GM18508 (cell line): ENCODE results near the gene UNC5B.
"Not testable (repeated sequence)": the region's sequence is repeated elsewhere in the genome, so short reads cannot be mapped to it uniquely, and the experiment has no call there.

Experiments used
- ATAC-seq: cut with Tn5 transposase; IDR thresholded peaks from one replicate; pipeline ENCODE4 v1.9.1; 2021; ENCODE audit warnings: moderate number of reproducible peaks; ENCODE audit not compliant: insufficient read depth, unreplicated experiment

UNC5B gene

DNA sequence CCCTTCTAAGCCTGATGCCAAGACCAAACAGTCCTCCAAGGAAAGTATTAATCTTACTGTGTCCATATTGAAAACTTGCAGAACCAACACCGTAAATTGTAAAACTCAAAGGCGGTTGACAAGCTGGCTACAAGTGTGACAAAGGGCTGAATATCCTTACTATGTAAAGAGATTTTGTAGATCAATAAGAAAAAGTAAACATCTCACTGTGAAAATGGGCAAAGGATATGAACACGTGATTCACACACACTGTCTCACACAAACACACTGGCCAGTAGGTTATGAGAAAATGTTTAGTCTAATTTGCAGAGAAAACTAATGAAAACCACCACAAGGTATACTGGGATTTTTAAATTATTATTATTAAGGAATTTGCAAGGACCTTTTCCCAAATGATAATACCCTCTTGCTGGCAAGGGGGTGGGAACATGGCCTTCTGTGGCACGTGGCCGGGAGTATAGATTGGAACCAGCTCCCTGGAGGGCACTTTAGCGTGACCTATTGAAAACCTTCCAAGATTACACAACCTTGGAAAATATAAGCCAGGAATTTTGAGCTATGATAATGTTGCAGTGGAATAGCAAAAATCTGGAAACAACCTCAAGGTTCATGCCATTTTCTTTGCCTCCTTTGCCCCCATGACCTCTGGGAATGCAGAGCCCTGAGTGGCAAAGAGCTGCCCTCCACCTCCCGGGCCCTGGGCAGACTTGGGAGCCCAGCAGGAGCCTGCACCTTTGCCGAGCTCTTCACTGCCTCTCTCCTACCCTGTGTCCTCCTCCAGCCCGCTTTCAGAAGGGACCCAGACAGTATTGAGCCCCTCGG lies 80.5 kb downstream of the UNC5B start:
- no peak for ATAC-seq

DNA sequence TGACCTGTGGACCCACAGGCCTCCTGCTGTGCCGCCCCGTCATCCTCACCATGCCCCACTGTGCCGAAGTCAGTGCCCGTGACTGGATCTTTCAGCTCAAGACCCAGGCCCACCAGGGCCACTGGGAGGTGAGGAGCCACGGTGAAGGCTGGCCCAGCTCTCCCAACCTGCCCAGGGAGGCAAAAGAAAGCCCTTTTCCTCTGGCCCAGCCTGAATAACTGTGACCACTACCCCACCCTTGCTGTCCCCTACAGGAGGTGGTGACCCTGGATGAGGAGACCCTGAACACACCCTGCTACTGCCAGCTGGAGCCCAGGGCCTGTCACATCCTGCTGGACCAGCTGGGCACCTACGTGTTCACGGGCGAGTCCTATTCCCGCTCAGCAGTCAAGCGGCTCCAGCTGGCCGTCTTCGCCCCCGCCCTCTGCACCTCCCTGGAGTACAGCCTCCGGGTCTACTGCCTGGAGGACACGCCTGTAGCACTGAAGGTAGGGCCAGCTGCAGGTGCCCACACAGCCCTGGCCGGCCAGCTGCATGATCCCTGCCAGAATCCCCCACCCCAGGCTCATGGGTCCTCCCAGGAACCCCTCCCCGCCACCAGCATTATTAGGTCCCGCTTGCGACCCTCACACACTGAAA lies 81.2 kb downstream of the UNC5B start:
- no peak for ATAC-seq

DNA sequence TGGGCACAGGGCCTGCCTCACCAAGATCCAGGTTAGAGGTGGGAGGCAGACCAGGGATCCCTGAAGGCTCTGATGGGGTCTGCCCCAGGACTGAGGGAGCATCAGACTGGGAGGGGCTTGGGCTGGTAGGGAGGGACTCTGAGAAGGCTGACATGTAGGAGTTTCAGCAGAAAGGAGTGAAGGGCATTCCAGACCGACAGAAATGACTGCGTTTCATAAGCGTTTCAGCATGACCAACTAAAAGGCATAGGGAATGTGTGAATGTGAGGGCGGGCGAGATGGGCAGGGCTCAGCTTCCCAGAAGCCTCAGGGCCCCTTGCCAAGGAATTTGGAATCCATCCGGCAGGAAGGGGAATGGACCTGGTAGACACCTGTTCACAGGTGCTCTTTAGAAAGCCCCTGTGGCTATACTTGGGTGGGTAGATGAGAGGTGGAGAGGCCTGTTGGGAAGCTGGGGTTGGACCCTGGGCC lies 81.8 kb downstream of the UNC5B start:
- ATAC-seq = no peak

DNA sequence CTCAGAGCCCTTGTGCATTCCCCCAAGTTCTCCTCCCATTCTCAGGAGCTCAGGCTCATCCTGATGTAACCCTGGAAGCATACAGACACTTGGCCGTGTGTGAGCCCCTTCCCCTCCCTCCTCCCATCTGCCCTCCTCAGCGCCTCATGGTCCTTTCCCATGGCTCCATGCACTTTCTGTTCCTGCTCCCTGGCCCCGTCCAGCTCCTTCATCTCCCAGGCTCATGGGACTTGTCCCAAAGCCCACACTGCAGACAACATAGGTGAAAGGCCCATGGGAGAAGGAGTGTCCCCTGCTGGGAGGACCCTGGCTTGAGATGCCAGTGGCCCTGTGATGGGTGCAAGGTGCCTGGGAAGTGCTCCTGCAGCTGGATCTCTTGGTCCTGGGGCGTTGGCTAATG lies 82.5 kb downstream of the UNC5B start:
- no peak for ATAC-seq

DNA sequence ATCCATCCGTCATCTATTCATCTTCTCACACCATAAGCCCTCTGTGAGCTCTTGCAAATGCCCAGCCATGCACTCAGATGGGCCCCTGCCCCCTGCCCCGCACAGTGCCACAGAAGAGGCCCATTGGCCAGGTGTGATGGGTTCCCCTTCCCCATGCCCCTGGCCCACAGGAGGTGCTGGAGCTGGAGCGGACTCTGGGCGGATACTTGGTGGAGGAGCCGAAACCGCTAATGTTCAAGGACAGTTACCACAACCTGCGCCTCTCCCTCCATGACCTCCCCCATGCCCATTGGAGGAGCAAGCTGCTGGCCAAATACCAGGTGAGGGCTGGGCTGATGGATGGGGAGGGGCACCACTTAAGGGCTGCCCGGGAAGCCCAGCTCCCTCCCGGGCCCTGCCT lies 83.3 kb downstream of the UNC5B start:
- ATAC-seq = no peak

DNA sequence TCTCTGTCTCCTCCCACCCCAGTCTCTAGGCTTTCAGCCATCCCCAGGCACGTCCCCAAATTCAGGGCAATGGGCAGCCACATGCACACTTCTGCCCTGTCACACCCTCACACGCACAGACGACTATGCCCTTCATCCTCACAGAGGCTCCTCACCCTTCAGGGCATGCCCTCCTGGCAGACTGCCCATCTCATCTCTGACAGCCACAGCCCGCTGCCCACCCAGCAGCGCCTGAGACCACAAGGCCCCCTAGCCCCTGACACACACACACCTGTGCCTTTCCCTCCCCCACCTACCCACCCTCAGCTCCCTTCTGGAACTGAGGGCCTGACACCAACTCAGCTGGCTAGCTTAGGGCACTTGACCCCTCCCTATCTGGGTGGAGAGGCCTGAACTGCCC lies 83.7 kb downstream of the UNC5B start:
- ATAC-seq = no peak

DNA sequence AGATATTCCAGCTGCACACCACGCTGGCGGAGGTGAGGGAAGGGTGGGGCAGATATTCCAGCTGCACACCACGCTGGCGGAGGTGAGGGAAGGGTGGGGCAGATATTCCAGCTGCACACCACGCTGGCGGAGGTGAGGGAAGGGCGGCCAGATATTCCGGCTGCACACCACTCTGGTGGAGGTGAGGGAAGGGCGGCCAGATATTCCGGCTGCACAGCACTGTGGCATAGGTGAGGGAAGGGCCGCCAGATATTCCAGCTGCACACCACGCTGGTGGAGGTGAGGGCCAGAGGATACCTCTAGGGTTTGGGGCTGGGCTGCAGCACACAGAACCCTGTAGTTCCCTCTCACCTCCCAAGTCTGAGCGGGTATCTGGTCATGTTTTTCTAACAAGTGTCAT lies 84.4 kb downstream of the UNC5B start:
- not testable (repeated sequence) for ATAC-seq

DNA sequence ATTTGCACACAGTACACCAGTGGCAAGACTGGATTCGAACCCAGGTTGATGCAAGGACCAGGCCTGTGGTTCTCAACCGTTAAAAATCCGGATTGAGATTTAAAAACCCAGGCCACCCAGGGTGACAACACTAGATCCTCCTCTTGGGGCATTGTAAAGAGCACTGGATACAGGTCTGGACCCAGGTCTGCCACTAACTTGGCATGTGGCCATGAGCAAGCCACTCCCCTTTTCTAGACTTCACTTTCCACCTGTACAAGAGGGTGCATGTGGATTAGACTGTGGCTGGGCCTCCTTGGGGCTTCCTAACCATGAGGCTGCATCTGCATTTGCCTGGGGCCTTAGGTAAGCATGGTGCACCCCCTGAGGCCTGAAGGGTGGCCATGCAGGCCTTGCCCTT lies 85.0 kb downstream of the UNC5B start:
- ATAC-seq = no peak

DNA sequence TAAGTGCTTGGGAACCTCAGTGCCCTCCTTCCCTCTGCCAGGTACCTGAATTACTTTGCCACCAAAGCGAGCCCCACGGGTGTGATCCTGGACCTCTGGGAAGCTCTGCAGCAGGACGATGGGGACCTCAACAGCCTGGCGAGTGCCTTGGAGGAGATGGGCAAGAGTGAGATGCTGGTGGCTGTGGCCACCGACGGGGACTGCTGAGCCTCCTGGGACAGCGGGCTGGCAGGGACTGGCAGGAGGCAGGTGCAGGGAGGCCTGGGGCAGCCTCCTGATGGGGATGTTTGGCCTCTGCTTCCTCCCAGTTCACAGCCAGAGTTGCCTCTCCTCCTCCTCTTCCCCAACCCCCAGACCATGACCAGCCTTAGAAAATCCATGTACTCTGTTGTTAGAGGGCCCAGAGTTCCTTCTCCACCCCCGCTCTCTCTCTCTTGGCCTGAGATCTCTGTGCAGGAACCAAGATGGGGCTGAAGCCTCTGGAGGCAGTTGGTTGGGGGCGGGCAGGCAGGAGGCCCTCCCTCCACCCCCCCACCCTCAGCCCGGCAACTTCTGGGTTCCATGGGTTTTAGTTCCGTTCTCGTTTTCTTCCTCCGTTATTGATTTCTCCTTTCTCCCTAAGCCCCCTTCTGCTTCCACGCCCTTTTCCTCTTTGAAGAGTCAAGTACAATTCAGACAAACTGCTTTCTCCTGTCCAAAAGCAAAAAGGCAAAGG lies 86.9 kb downstream of the UNC5B start:
- ATAC-seq = no peak

DNA sequence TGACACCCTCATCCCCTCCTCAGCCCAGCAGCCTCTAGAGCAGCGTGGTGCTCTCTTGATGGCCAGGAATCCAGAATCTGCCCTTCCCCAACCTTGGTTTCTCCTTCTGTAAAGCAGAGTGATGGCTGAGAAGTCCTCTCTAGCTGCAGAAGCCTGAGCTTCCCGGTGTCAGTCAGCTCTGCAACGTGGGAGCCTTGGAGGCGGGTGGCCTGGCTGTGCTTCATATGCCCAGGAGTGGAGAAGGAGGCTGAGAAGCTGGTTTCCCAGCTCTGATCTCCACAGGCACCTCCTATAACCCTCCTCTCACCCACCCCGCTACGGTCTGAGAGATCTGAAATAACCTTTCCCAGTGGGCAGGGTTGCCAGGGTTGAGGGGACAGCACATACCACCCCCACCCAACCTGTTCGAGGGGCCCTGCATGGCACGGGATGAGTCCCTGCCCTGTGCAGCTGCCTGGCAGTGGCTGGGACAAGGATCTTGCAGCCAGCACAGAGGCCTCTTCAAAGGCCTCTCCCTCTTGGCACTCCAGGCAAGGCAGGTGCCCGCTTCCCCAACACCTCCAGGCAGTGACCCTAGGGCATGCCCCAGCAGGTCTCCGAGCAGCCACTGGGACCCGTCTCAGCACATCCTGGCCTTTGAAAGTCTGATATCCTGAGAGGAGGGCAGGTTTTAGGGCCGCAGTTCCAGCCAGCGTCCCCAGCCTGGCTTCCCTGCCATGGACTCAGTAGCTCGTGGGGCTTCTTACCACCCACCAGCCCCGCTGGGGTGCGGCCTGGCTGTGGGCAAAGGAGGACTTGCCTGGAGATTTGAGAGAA lies 88.4 kb downstream of the UNC5B start:
- no peak for ATAC-seq

DNA sequence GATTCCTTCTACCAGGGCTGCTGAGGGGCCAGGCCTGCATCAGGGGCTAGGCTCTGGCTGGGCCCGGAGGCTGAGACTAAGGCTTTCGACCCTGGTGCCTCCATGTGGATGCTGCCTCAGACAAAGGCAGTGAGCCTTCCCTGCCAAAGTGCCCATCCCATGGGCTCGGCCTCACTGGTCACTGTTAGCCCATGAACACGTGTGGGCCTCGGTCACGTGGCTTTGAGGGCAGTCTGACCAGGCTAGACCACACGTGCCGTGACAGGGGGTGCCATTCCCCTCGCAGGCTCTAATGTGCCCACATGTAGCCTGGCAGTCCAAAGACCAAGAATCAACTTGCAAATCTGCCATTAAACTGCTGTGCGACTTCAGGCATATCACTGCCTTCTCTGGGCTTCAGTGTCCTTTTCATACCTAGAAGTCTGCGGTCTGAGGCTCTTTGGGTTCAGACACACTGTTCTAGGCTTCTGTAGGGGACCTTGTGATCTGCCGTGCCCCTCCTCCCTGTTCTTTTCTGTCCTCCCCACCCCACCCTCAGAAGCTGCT lies 89.1 kb downstream of the UNC5B start:
- no peak for ATAC-seq

DNA sequence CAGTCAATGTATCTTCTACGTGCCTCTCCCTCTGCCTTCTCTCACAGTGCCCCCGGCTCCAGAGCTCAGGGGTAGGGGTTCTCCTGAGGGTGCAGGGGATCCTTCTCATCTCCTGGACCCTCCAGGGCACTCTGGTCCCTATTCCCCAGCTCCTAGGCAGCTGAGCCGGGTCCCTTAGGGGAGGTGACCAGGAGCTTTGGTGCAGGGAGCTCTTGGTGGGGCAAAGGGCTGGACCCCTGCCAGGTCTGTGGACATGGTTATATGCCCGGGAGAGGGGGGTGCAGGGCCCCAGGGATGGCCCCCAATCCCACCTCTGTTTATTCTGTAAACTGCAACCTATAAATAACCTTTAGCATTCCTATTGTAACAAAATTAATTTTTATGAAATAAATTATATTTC lies 90.1 kb downstream of the UNC5B start:
- no peak for ATAC-seq

DNA sequence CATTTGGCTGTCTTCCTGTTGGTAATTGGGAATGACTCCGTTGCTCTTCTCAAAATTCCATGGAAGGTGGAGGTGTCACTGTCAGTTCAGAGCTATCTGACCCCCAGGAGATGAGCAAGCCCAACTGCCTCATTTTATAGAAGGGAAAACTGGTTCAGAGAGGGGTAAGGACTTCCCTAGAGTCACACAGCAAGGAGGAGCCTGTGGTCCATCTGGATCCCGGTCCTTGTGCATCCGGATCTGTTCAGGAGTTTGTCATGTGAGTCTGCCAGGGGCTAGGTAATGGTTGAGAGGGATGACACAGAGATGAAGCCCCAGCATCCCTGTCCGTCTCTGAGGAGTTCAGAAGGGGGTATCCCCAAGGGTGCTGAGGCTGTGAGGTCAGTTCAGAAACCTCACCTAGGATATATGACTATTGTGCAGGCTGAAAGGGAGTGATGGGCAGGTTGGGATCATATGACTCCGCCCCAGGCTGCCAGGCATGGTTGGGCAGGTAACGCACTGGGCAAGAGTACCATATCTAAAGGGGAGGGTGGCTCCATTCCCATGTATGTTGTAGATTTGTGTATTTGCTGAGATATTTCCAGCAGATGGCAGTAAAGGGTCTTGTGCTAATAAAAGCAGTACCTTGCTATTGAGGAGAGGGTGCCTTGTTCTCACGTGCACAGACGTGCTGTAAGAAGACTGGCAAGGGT lies 90.7 kb downstream of the UNC5B start:
- no peak for ATAC-seq

DNA sequence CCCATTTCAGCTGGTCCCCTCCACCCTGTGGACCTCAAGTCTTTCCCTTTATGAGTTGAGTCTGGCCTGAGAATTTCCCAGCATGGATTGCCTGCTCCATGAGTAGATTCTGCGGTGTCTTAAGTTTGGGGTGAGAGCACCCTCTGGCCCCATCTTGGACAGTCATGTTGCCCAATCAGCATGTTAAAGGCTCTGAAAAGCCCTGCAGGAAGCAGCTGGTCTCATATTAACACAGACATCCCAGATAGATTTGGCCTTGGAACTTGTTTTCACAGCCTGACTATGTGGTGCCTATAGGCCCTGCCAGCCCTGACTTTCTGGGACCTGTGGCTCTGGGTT lies 91.2 kb downstream of the UNC5B start:
- no peak for ATAC-seq

DNA sequence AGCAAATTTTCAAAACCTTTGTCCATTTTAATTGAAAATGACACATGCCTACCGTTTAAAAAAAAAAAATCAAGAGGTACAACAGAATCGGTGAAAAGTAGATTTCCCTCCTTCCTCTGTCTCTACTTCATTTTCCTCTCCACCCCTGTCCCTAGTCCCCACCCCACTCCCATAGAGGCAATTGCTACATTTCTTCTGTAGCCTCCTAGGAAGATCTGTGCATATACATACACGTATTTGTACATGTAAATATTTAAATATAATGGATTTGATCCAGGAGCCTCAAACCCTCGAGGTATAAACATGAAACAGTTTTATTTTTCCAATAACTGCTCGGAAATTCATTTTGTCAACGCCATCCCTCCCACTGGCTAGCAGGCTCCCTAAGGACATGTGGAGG lies 92.5 kb downstream of the UNC5B start:
- ATAC-seq = no peak

DNA sequence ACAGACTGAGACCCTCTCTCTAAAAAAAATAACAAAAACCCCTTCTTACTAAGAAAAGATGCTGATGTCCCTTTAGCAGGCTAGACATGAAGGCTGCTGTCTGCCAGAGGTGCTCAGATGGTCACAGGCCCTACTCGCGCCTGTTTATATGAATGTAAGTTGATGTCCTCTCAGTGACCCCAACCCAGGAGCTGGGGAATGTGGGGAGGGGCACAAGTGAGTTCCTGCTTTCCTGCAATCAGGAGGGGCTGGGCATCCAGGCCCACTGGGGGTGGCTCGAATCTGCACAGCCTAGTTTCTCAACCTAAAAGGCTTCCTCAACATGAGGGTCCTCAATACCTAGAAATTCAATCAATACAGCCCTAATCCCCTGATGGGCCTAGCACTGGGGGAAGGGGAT lies 94.6 kb downstream of the UNC5B start:
- ATAC-seq = no peak

DNA sequence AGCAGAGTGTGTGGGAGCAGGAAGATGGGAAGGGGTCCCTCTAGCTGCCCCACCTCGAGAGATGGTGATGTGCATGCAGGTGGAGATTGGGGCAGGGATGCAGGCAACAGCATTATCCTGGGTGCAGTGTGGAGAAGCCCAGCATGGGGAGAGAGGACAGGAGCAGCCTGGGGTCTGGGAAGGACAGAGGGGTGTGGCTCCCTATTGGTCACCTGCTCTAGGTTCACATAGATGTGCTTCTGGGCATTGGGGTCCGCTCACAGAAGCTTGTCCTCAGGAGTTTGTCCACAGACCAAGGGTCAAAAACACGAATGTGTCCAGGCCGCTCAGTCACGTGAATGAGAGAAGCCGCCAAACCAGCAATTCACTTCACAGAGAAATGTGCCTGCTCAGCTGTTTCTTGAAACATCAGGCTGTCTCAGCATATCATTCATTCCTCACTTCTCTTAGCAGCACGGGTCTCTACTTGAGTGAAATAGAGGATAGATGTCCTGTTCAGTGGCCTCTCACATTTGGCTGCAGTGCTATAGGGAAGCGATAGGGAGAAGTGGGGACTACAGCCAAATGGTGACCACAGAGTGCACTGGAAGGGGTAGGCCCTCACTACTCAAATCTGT lies 95.2 kb downstream of the UNC5B start:
- no peak for ATAC-seq

DNA sequence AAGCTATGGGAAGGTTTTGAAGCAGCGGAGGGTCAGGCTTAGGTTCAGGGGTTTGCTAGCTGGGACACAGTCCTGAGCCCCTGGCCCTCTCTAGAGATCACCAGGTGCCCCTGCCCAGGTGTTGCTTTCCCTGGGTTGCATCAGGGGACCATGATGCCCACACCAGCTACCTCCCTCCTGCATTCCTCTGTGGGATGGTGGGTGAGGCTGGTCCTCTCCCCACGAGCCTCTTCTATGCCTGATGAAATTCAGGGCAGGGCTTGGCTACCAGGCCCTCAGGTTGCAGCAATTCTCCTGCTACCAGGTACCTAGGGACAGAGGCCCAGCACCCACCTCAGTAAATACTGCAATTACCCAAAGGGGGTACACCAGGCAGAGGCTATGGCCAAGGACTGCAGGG lies 95.9 kb downstream of the UNC5B start:
- no peak for ATAC-seq

DNA sequence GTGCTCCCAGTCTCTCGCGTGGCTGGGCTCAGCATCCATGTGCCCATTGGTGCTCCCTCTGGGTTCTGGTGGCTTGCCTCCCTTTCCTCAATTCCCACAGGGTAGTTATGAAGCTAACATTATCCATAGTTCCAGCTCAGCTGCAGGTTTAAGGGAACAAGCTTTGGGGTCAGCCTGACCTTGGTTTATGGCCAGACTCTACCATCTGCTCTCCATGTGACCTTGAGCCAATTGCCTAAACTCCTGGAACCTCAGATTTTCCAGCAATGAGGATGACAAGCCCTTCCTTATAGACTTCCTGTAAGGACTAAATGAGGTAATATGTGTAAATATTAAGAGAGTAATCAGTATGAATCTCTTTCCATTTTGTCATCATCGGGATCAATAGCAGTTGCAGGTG lies 96.6 kb downstream of the UNC5B start:
- no peak for ATAC-seq
